HepG2 (cell line): ENCODE results near the gene AP5Z1. TPM values are rescaled to one million over a fixed set of nuclear protein-coding genes. Genes with fewer than 3 reads are reported as not detected.

Experiments
- ATAC-seq: fragments of 200-7000 bp; cut with Tn5 transposase; 3 replicates; pipeline ENCODE4 v1.9.1; 2020; ENCODE audit warnings: mild to moderate bottlenecking, moderate library complexity
- BruUV-seq: library from RNA; stranded (reverse); fragments of 400-500 nt; replicated peaks from 2 replicates; lab custom pipeline; 2021; lab: Mats Ljungman, UMichigan
- CTCF ChIA-PET: fragments of 300-600 bp; formaldehyde crosslinking; extraction: SDS; loops from one replicate; lab custom pipeline; 2021; ENCODE audit warnings: low total read pairs, inconsistent platforms, low intra/inter-chr PET ratio; lab: Yijun Ruan, JAX
- POLR2A ChIA-PET: fragments of 350-600 bp; sonication (Branson Sonifier 250); formaldehyde crosslinking; loops from one replicate; lab custom pipeline; 2020; ENCODE audit warnings: antibody characterized with exemption, inconsistent platforms; lab: Yijun Ruan, JAX
- DNase-seq: peaks from one replicate; pipeline ENCODE4 v3.0.0-alpha.2; 2015; ENCODE audit warnings: low spot score
- FAIRE-seq: peaks from 3 replicates; lab custom pipeline; 2011; peaks lifted over from hg19 to GRCh38; lab: Jason Lieb, UNC
- H2AFZ ChIP-seq: one replicate; pipeline ENCODE4 v1.6.1; 2011; ENCODE audit warnings: low read length, inconsistent platforms
- H3K27ac ChIP-seq: fragments of 300-600 bp; 3 replicates; pipeline ENCODE4 v1.8.0; 2011; ENCODE audit warnings: mixed run types, mild to moderate bottlenecking, mixed read lengths, low read length, inconsistent platforms; ENCODE audit not compliant: insufficient read depth; ENCODE audit errors: extremely low read length
- H3K27me3 ChIP-seq, 2 experiments: fragments of 200-600 bp in 1 of 2; 2 replicates in 1 of 2; 3 replicates in 1 of 2; pipeline versions ENCODE4 v1.6.0 to v1.8.0; 2011; ENCODE audit warnings: low read length in 2 of 2, mild to moderate bottlenecking in 2 of 2, moderate library complexity in 2 of 2, inconsistent platforms in 1 of 2; ENCODE audit not compliant: insufficient read depth in 2 of 2, control insufficient read depth in 1 of 2
- H3K36me3 ChIP-seq, 2 experiments: fragments of 200-600 bp in 1 of 2; replicated peaks in 1 of 2; 2 replicates in 1 of 2; 3 replicates in 1 of 2; pipeline versions ENCODE4 v1.5.1 to v1.8.0; 2011; ENCODE audit warnings: low read length in 2 of 2, inconsistent platforms in 1 of 2; ENCODE audit not compliant: insufficient read depth in 2 of 2, control insufficient read depth in 1 of 2
- H3K4me1 ChIP-seq: 2 replicates; pipeline ENCODE4 v1.5.1; 2012; ENCODE audit warnings: low read length, inconsistent platforms; ENCODE audit not compliant: insufficient read depth
- H3K4me2 ChIP-seq: 2 replicates; pipeline ENCODE4 v1.6.0; 2011; ENCODE audit warnings: low read depth, low read length, inconsistent platforms
- H3K4me3 ChIP-seq, 3 experiments: fragments of 200-600 bp in 1 of 3; sonication (generic), shearing (Covaris generic) in 1 of 3; replicated peaks in 1 of 3; 2 replicates each; pipeline ENCODE4 v1.5.1; 2011 to 2016; ENCODE audit warnings: low read length in 3 of 3, inconsistent platforms in 2 of 3, low read depth in 2 of 3, mild to moderate bottlenecking in 2 of 3, control low read depth in 1 of 3, mixed read lengths in 1 of 3; ENCODE audit not compliant: insufficient read depth in 1 of 3
- H3K79me2 ChIP-seq: one replicate; pipeline ENCODE4 v1.6.1; 2011; ENCODE audit warnings: low read length, inconsistent platforms; ENCODE audit not compliant: insufficient read depth
- H3K9ac ChIP-seq: 2 replicates; pipeline ENCODE4 v1.6.0; 2011; ENCODE audit warnings: mild to moderate bottlenecking, low read depth, low read length, inconsistent platforms; ENCODE audit not compliant: insufficient read depth
- H3K9me3 ChIP-seq: 2 replicates; pipeline ENCODE4 v1.5.1; 2012; ENCODE audit warnings: mild to moderate bottlenecking, low read length
- H4K20me1 ChIP-seq: 2 replicates; pipeline ENCODE4 v1.6.0; 2011; ENCODE audit warnings: inconsistent platforms, mild to moderate bottlenecking, low read length, moderate library complexity; ENCODE audit not compliant: insufficient read depth
- AGO2 ChIP-seq: fragments of 200-400 bp; formaldehyde crosslinking; optimal IDR thresholded peaks from 2 replicates; pipeline ENCODE3; 2017; ENCODE audit warnings: mild to moderate bottlenecking, low read depth, low read length, moderate library complexity
- HNRNPK ChIP-seq: fragments of 200-400 bp; formaldehyde crosslinking; IDR thresholded peaks from 2 replicates; pipeline ENCODE4 v1.6.1; 2018; ENCODE audit warnings: low read length, low read depth, moderate library complexity, mild to moderate bottlenecking; ENCODE audit not compliant: poor library complexity, severe bottlenecking
- PATZ1 ChIP-seq: sonication (generic); formaldehyde crosslinking; IDR thresholded peaks from 2 replicates; pipeline ENCODE4 v1.4.0; 2020; ENCODE audit warnings: missing genetic modification reagents
- ZBTB43 ChIP-seq: sonication (generic); formaldehyde crosslinking; conservative IDR thresholded peaks from 2 replicates; pipeline ENCODE4 v1.4.0; 2020; ENCODE audit warnings: missing genetic modification reagents
- ZNF280B ChIP-seq: sonication (generic); formaldehyde crosslinking; IDR thresholded peaks from 2 replicates; pipeline ENCODE4 v1.5.0; 2020; ENCODE audit warnings: missing genetic modification reagents, mild to moderate bottlenecking, borderline replicate concordance
- ZNF687 ChIP-seq: sonication (generic); formaldehyde crosslinking; IDR thresholded peaks from 2 replicates; pipeline ENCODE4 v1.5.1; 2020; ENCODE audit warnings: mild to moderate bottlenecking, missing genetic modification reagents, moderate library complexity
- ZNF691 ChIP-seq: sonication (generic); formaldehyde crosslinking; IDR thresholded peaks from 2 replicates; pipeline ENCODE4 v1.4.0; 2020; ENCODE audit warnings: missing genetic modification reagents, low read depth, mild to moderate bottlenecking, borderline replicate concordance
- ZNF713 ChIP-seq: sonication (generic); formaldehyde crosslinking; IDR thresholded peaks from 2 replicates; pipeline ENCODE4 v1.4.0; 2020; ENCODE audit warnings: mild to moderate bottlenecking, missing genetic modification reagents
- ZSCAN9 ChIP-seq: IDR thresholded peaks from 2 replicates; pipeline ENCODE4 v1.6.1; 2016; ENCODE audit warnings: borderline replicate concordance
- whole genome bisulfite sequencing: methylation state at CpG from one replicate; pipeline ENCODE4 v1.1.6; 2017; ENCODE audit warnings: low lambda C conversion rate; 5-methylcytosine and 5-hydroxymethylcytosine counted together
- in situ Hi-C: cut with HindIII; loops from 2 replicates; pipeline ENCODE4 v1.10.0; 2017; ENCODE audit warnings: low pct_unique_long_range_greater_than_20kb; ENCODE audit not compliant: extremely low pct_ligation_motif_present
- intact Hi-C: fragments of 100-400 bp; cut with micrococcal nuclease; formaldehyde crosslinking; loops from one replicate; pipeline ENCODE4 v1.10.0; 2022; ENCODE audit not compliant: unreplicated experiment
- polyA plus RNA-seq, 8 experiments: library from polyadenylated mRNA; depleted of rRNA in 3 of 8; stranded (reverse) in 7 of 8; unstranded in 1 of 8; fragments of >200 nt; fragmentation: Illumina TruSeq in 4 of 8; extraction: Trizol in 4 of 8; gene quantifications; 2 replicates each; pipeline versions ENCODE4 v1.2.1 to v1.2.3, GENCODE V29; 2011 to 2016; ENCODE audit warnings: low read depth in 4 of 8, missing spikeins in 1 of 8, mixed read lengths in 1 of 8; ENCODE audit not compliant: insufficient read depth in 1 of 8
- total RNA-seq, 5 experiments: library from RNA; depleted of rRNA; stranded (reverse); fragments of >200 nt; fragmentation: Illumina TruSeq; extraction: Trizol; gene quantifications; 2 replicates each; pipeline ENCODE4 v1.2.3, GENCODE V29; 2016; ENCODE audit warnings: low read depth in 1 of 5

The AP5Z1 gene
- total and polyA plus RNA-seq, 2 of the 13 experiments (the other 11 are each of a cell fraction or from before 2014, with no cell fraction given) = 9.3 to 15.1 TPM

- TF ChIP-seq PATZ1 (CRISPR knock-in tag) (peak; percentile 33; the same call in 1 of the 2 replicates), ZNF713 (CRISPR knock-in tag) (no peak), HNRNPK (peak; percentile 75)
Measured at GRCh38 chr7:4791738-4792536, 16.5 kb downstream of the AP5Z1 start (continued).

GRCh38 chr7:4792537-4793126, 17.2 kb downstream of the AP5Z1 start:
- no peaks in the 10 kb centered on the region for H3K27me3 ChIP-seq
- BruUV-seq = no TSS peak
- intact Hi-C loops (no loop called here), in situ Hi-C loops (loop anchor here (10.0 kb wide), 1 partner anchor 292 kb away; no protein-coding TSS in a partner anchor)
- no peak overlapping the region for H3K4me3 ChIP-seq
- peaks cover 6 to 9% of the 10 kb centered on the region in 2 experiments; a peak in 2 of 5 replicates for H3K36me3 ChIP-seq
- no peak overlapping the region for H3K27ac ChIP-seq
- no peak for FAIRE-seq
- ATAC-seq = peak; percentile 8
- no peaks in the 10 kb centered on the region for H3K9me3 ChIP-seq
- no peak overlapping the region for H3K4me2 ChIP-seq
- 93% methylated on average over 18 of the region's 47 CpGs for WGBS
- no peak for DNase-seq
- H3K9ac ChIP-seq = no peak overlapping the region
- no peaks in the 10 kb centered on the region for H4K20me1 ChIP-seq
- POLR2A ChIA-PET = interaction anchor here (0.6 to 2.7 kb wide), 3 partner anchors 17 to 151 kb away, joined by 3 to 17 read pairs (median 3); partner anchors contain the start of gene AP5Z1
- CTCF ChIA-PET = no interaction called here
- H2AFZ ChIP-seq = no peak overlapping the region
- no peaks in the 10 kb centered on the region for H3K79me2 ChIP-seq
- H3K4me1 ChIP-seq = peaks cover 9% of the 10 kb centered on the region
- TF ChIP-seq ZBTB43 (no peak), ZNF687 (peak; percentile 25; the same call in 1 of the 2 replicates), AGO2 (peak; percentile 82), ZNF691 (CRISPR knock-in tag) (no peak), ZSCAN9 (CRISPR knock-in tag) (no peak), ZNF280B (CRISPR knock-in tag) (no peak)
